OCI-LY7 (cell line): Measurements from ENCODE around the gene ADCY5. TPM values are rescaled to one million over a fixed set of nuclear protein-coding genes. Genes with fewer than 3 reads are reported as not detected.

Source experiments
- BruUV-seq: library from RNA; stranded (reverse); fragments of 400-500 nt; replicated peaks from 2 replicates; lab custom pipeline; 2021; lab: Mats Ljungman, UMichigan
- CTCF ChIA-PET: fragments of 300-600 bp; sonication (Branson Sonifier 250); formaldehyde crosslinking; loops from one replicate; lab custom pipeline; 2022; ENCODE audit warnings: antibody characterized with exemption; ENCODE audit not compliant: unreplicated experiment; lab: Charles Lee
- POLR2A ChIA-PET: fragments of 300-600 bp; sonication (Branson Sonifier 250); formaldehyde crosslinking; loops from one replicate; lab custom pipeline; 2022; ENCODE audit warnings: antibody characterized with exemption; lab: Charles Lee
- DNase-seq: peaks from one replicate; pipeline ENCODE4 v3.0.0-alpha.2; 2015; ENCODE audit warnings: low spot score
- H2AFZ ChIP-seq: fragments of 200-600 bp; sonication (generic), shearing (Covaris generic); 2 replicates; pipeline ENCODE4 v1.6.1; 2014; ENCODE audit warnings: mild to moderate bottlenecking, antibody characterized with exemption, low read length, moderate library complexity
- H3K27ac ChIP-seq: fragments of 200-600 bp; sonication (generic); 2 replicates; pipeline ENCODE4 v1.5.1; 2014; ENCODE audit warnings: mixed run types, low read depth, mild to moderate bottlenecking, moderate library complexity, low read length, inconsistent platforms; ENCODE audit not compliant: poor library complexity, severe bottlenecking
- H3K36me3 ChIP-seq: fragments of 200-600 bp; sonication (generic); 2 replicates; pipeline ENCODE4 v1.6.1; 2014; ENCODE audit warnings: mild to moderate bottlenecking, antibody characterized with exemption, low read length, moderate library complexity, mixed read lengths; ENCODE audit not compliant: insufficient read depth
- H3K4me1 ChIP-seq: fragments of 200-600 bp; sonication (generic); 2 replicates; pipeline ENCODE4 v1.5.1; 2014; ENCODE audit warnings: mild to moderate bottlenecking, low read length; ENCODE audit not compliant: insufficient read depth, poor library complexity, severe bottlenecking
- H3K4me2 ChIP-seq: fragments of 200-600 bp; sonication (generic); 2 replicates; pipeline ENCODE4 v1.6.1; 2014; ENCODE audit warnings: mild to moderate bottlenecking, low read length
- H3K4me3 ChIP-seq: fragments of 200-600 bp; sonication (generic); 2 replicates; pipeline ENCODE4 v1.5.1; 2014; ENCODE audit warnings: mild to moderate bottlenecking, low read depth, low read length; ENCODE audit not compliant: poor library complexity, severe bottlenecking
- H3K79me2 ChIP-seq: fragments of 200-600 bp; sonication (generic); 2 replicates; pipeline ENCODE4 v1.6.1; 2016; ENCODE audit warnings: low read depth, mild to moderate bottlenecking, low read length, moderate library complexity, mixed read lengths; ENCODE audit not compliant: insufficient read depth
- H3K9me2 ChIP-seq: fragments of 200-600 bp; sonication (generic); 2 replicates; pipeline ENCODE4 v1.6.1; 2016; ENCODE audit warnings: mild to moderate bottlenecking, low read length, mixed read lengths; ENCODE audit not compliant: insufficient read depth
- H3K9me3 ChIP-seq: fragments of 200-600 bp; sonication (generic); 2 replicates; pipeline ENCODE4 v1.6.1; 2014; ENCODE audit warnings: mild to moderate bottlenecking, mixed run types, low read length, mixed read lengths
- H4K20me1 ChIP-seq: fragments of 200-600 bp; sonication (generic); 2 replicates; pipeline ENCODE4 v1.6.1; 2014; ENCODE audit warnings: mild to moderate bottlenecking, antibody characterized with exemption, low read length, moderate library complexity, mixed read lengths; ENCODE audit not compliant: insufficient read depth
- CTCF ChIP-seq: fragments of 200-600 bp; sonication (generic); conservative IDR thresholded peaks from 2 replicates; pipeline ENCODE4 v1.5.1; 2014; ENCODE audit warnings: mild to moderate bottlenecking, antibody characterized with exemption, low read length, moderate library complexity, mixed read lengths
- EZH2phosphoT487 ChIP-seq: fragments of 200-600 bp; sonication (generic); IDR thresholded peaks from 2 replicates; pipeline ENCODE4 v1.6.1; 2018; ENCODE audit warnings: low read depth, borderline replicate concordance, mild to moderate bottlenecking, mixed run types, antibody characterized with exemption, low read length, moderate library complexity, mixed read lengths
- intact Hi-C: fragments of 100-400 bp; cut with micrococcal nuclease; formaldehyde crosslinking; loops from one replicate; pipeline ENCODE4 v1.10.0; 2022; ENCODE audit not compliant: unreplicated experiment
- total RNA-seq, 2 experiments: library from RNA; depleted of rRNA in 1 of 2; stranded (reverse); fragments of >200 nt in 1 of 2; shearing (Covaris generic) in 1 of 2; gene quantifications; 2 replicates each; pipeline ENCODE4 v1.2.3, GENCODE V29; 2014 to 2022

ADCY5 gene
- total RNA-seq, 2 experiments from 2014 or later, result 0.03 to 0.63 TPM

GRCh38 chr3:123471106-123471505 is 22.2 kb upstream of the ADCY5 start:
- DNase-seq, result no peak
- Histone ChIP-seq H3K9me2 (no peaks in the 10 kb centered on the region), H3K9me3 (no peaks in the 10 kb centered on the region), H3K4me3 (no peak overlapping the region), H3K36me3 (no peaks in the 10 kb centered on the region), H3K4me2 (no peak overlapping the region), H4K20me1 (no peaks in the 10 kb centered on the region), H2AFZ (no peak overlapping the region), H3K79me2 (no peaks in the 10 kb centered on the region), H3K27ac (no peak overlapping the region), H3K4me1 (no peaks in the 10 kb centered on the region)
- TF ChIP-seq EZH2phosphoT487, result no peak
- no peak for TF ChIP-seq CTCF
- POLR2A ChIA-PET, result interaction anchor here (0.6 kb wide), 1 partner anchor 16 kb away, joined by 3 read pairs; no protein-coding TSS in a partner anchor
- intact Hi-C loops, result no loop called here
- no TSS peak for BruUV-seq
- CTCF ChIA-PET, result no interaction called here

- BruUV-seq, result no TSS peak
- intact Hi-C loops, result no loop called here
- H3K4me1 ChIP-seq, result no peaks in the 10 kb centered on the region
Measured at GRCh38 chr3:123469323-123469995, 20.6 kb upstream of the ADCY5 start.

More at GRCh38 chr3:123469323-123469995, 20.6 kb upstream of the ADCY5 start:
- H3K36me3 ChIP-seq, result no peaks in the 10 kb centered on the region
- TF ChIP-seq EZH2phosphoT487 (no peak), CTCF (no peak)
- H3K4me2 ChIP-seq, result no peak overlapping the region
- H3K9me3 ChIP-seq, result no peaks in the 10 kb centered on the region
- DNase-seq, result no peak
- no peaks in the 10 kb centered on the region for H3K9me2 ChIP-seq
- H3K4me3 ChIP-seq, result no peak overlapping the region
- no peak overlapping the region for H2AFZ ChIP-seq
- H3K79me2 ChIP-seq, result no peaks in the 10 kb centered on the region
- CTCF ChIA-PET, result no interaction called here
- POLR2A ChIA-PET, result no interaction called here
- no peak overlapping the region for H3K27ac ChIP-seq
- no peaks in the 10 kb centered on the region for H4K20me1 ChIP-seq
